ENCODE measurements around the gene MOSMO. TPM values are rescaled to one million over a fixed set of nuclear protein-coding genes. Genes with fewer than 3 reads are reported as not detected.
A peak's percentile ranks its signal among the peaks of the same experiment; 100 is the strongest.
"Not testable (repeated sequence)": the region's sequence is repeated elsewhere in the genome, so short reads cannot be mapped to it uniquely, and the experiment has no call there.

Gene MOSMO
- total RNA-seq, 1 experiment from 2014 or later: 10.5 TPM

GRCh38 chr16:22077700-22078313 lies 69.9 kb downstream of the MOSMO start:
- in situ Hi-C loops (cut with HindIII; ENCODE audit: low sequenced_read_pairs): no loop called here
- peak; percentile 61 for DNase-seq (ENCODE audit: low spot score)

- no peak for DNase-seq (ENCODE audit: low spot score)
- in situ Hi-C loops (cut with HindIII; ENCODE audit: low sequenced_read_pairs): no loop called here
Measured at GRCh38 chr16:22078656-22079055, 70.7 kb downstream of the MOSMO start.

- no peak for DNase-seq (ENCODE audit: low spot score)
- in situ Hi-C loops (cut with HindIII; ENCODE audit: low sequenced_read_pairs): loop anchor here (10.0 kb wide), 1 partner anchor 66 kb away; no protein-coding TSS in a partner anchor
Measured at GRCh38 chr16:22081050-22081449, 73.1 kb downstream of the MOSMO start.

- in situ Hi-C loops (cut with HindIII; ENCODE audit: low sequenced_read_pairs): loop anchor here (5.0 to 10.0 kb wide), 2 partner anchors 72 to 101 kb away; no protein-coding TSS in a partner anchor
Measured at GRCh38 chr16:22086440-22086839, 78.5 kb downstream of the MOSMO start.

GRCh38 chr16:22088642-22089041 lies 80.7 kb downstream of the MOSMO start:
- no peak for DNase-seq (ENCODE audit: low spot score)
- in situ Hi-C loops (cut with HindIII; ENCODE audit: low sequenced_read_pairs): loop anchor here (5.0 to 10.0 kb wide), 2 partner anchors 74 to 99 kb away; no protein-coding TSS in a partner anchor

More at GRCh38 chr16:22086440-22086839, 78.5 kb downstream of the MOSMO start:
- DNase-seq (ENCODE audit: low spot score): no peak

- no peak for DNase-seq (ENCODE audit: low spot score)
- in situ Hi-C loops (cut with HindIII; ENCODE audit: low sequenced_read_pairs): loop anchor here (5.0 to 10.0 kb wide), 2 partner anchors 75 to 97 kb away; no protein-coding TSS in a partner anchor
Measured at GRCh38 chr16:22089910-22090309, 82.0 kb downstream of the MOSMO start.

- in situ Hi-C loops (cut with HindIII; ENCODE audit: low sequenced_read_pairs): no loop called here
- no peak for DNase-seq (ENCODE audit: low spot score)
Measured at GRCh38 chr16:22091721-22092120, 83.8 kb downstream of the MOSMO start.

GRCh38 chr16:22092143-22092933 lies 84.4 kb downstream of the MOSMO start, which contains the start of gene VWA3A:
VWA3A (plus strand) TSS chr16:22092541; CDS start chr16:22092638, 97 bp downstream.
- DNase-seq (ENCODE audit: low spot score): no peak
- in situ Hi-C loops (cut with HindIII; ENCODE audit: low sequenced_read_pairs): no loop called here

- DNase-seq (ENCODE audit: low spot score): no peak
- in situ Hi-C loops (cut with HindIII; ENCODE audit: low sequenced_read_pairs): no loop called here
Measured at GRCh38 chr16:22093331-22093730, 85.4 kb downstream of the MOSMO start.

GRCh38 chr16:22093996-22094395 lies 86.1 kb downstream of the MOSMO start:
- in situ Hi-C loops (cut with HindIII; ENCODE audit: low sequenced_read_pairs): no loop called here
- DNase-seq (ENCODE audit: low spot score): no peak

GRCh38 chr16:22098405-22099255 lies 90.7 kb downstream of the MOSMO start:
- DNase-seq (ENCODE audit: low spot score): peak; percentile 64
- in situ Hi-C loops (cut with HindIII; ENCODE audit: low sequenced_read_pairs): no loop called here

GRCh38 chr16:22099256-22099975 lies 91.5 kb downstream of the MOSMO start:
- in situ Hi-C loops (cut with HindIII; ENCODE audit: low sequenced_read_pairs): no loop called here
- no peak for DNase-seq (ENCODE audit: low spot score)

- no peak for DNase-seq (ENCODE audit: low spot score)
- in situ Hi-C loops (cut with HindIII; ENCODE audit: low sequenced_read_pairs): no loop called here
Measured at GRCh38 chr16:22103441-22103840, 95.5 kb downstream of the MOSMO start.

GRCh38 chr16:22109258-22109898 lies 101.5 kb downstream of the MOSMO start:
- DNase-seq (ENCODE audit: low spot score): no peak
- in situ Hi-C loops (cut with HindIII; ENCODE audit: low sequenced_read_pairs): no loop called here

- DNase-seq (ENCODE audit: low spot score); in situ Hi-C loops (cut with HindIII; ENCODE audit: low sequenced_read_pairs): not testable (repeated sequence)
Measured at GRCh38 chr16:22111629-22112028, 103.7 kb downstream of the MOSMO start.

- in situ Hi-C loops (cut with HindIII; ENCODE audit: low sequenced_read_pairs): no loop called here
Measured at GRCh38 chr16:22116095-22116700, 108.3 kb downstream of the MOSMO start.

GRCh38 chr16:22117609-22118008 lies 109.7 kb downstream of the MOSMO start:
- in situ Hi-C loops (cut with HindIII; ENCODE audit: low sequenced_read_pairs): no loop called here
- no peak for DNase-seq (ENCODE audit: low spot score)

More at GRCh38 chr16:22116095-22116700, 108.3 kb downstream of the MOSMO start:
- DNase-seq (ENCODE audit: low spot score): no peak

- DNase-seq (ENCODE audit: low spot score): no peak
- in situ Hi-C loops (cut with HindIII; ENCODE audit: low sequenced_read_pairs): no loop called here
Measured at GRCh38 chr16:22120440-22120839, 112.5 kb downstream of the MOSMO start.

All from G401 (cell line).